Measurements from ENCODE around the gene WDPCP. TPM values are rescaled to one million over a fixed set of nuclear protein-coding genes. Genes with fewer than 3 reads are reported as not detected.

The WDPCP gene
- total RNA-seq, 1 experiment from 2014 or later, result 7.4 TPM

DNA sequence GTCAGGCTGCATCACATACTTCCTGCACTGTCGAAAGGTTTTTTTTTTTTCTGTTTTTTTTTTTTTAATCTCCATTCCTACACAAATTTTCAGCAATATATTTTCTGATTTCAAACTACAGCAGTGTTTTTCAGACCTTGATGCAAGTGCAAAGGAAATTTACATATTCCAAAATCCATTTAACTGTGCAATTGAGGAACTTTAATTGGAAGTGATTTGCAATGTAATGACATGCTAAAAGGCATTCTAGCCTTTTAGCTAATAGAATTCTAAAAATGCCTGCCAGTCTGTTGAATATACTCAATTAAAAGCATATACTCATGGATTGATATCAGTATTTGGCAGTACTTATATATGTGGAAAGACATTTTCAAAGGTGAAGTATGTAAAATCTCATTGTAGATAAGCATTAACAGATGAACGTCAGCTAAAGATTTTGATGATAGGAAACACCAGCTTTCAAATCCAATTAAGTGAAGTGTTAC lies 327.1 kb downstream of the WDPCP start:
- TF ChIP-seq, protein P1, sequence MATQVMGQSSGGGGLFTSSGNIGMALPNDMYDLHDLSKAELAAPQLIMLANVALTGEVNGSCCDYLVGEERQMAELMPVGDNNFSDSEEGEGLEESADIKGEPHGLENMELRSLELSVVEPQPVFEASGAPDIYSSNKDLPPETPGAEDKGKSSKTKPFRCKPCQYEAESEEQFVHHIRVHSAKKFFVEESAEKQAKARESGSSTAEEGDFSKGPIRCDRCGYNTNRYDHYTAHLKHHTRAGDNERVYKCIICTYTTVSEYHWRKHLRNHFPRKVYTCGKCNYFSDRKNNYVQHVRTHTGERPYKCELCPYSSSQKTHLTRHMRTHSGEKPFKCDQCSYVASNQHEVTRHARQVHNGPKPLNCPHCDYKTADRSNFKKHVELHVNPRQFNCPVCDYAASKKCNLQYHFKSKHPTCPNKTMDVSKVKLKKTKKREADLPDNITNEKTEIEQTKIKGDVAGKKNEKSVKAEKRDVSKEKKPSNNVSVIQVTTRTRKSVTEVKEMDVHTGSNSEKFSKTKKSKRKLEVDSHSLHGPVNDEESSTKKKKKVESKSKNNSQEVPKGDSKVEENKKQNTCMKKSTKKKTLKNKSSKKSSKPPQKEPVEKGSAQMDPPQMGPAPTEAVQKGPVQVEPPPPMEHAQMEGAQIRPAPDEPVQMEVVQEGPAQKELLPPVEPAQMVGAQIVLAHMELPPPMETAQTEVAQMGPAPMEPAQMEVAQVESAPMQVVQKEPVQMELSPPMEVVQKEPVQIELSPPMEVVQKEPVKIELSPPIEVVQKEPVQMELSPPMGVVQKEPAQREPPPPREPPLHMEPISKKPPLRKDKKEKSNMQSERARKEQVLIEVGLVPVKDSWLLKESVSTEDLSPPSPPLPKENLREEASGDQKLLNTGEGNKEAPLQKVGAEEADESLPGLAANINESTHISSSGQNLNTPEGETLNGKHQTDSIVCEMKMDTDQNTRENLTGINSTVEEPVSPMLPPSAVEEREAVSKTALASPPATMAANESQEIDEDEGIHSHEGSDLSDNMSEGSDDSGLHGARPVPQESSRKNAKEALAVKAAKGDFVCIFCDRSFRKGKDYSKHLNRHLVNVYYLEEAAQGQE (IDR thresholded peaks at IDR 0.05; ENCODE audit: insufficient read depth in 1 of 2, low read depth in 2 of 2, low read length in 1 of 2), result no peak
- TF ChIP-seq TCF7L2 (IDR thresholded peaks at IDR 0.05; ENCODE audit: low read depth, low read length), result no peak
- TF ChIP-seq, protein P2, sequence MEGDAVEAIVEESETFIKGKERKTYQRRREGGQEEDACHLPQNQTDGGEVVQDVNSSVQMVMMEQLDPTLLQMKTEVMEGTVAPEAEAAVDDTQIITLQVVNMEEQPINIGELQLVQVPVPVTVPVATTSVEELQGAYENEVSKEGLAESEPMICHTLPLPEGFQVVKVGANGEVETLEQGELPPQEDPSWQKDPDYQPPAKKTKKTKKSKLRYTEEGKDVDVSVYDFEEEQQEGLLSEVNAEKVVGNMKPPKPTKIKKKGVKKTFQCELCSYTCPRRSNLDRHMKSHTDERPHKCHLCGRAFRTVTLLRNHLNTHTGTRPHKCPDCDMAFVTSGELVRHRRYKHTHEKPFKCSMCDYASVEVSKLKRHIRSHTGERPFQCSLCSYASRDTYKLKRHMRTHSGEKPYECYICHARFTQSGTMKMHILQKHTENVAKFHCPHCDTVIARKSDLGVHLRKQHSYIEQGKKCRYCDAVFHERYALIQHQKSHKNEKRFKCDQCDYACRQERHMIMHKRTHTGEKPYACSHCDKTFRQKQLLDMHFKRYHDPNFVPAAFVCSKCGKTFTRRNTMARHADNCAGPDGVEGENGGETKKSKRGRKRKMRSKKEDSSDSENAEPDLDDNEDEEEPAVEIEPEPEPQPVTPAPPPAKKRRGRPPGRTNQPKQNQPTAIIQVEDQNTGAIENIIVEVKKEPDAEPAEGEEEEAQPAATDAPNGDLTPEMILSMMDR (IDR thresholded peaks at IDR 0.05), result no peak
- TF ChIP-seq SIN3A (IDR thresholded peaks at IDR 0.05; ENCODE audit: borderline replicate concordance, insufficient read depth, low read depth, low read length), result no peak
- no peak for TF ChIP-seq POLR2AphosphoS5 (IDR thresholded peaks at IDR 0.05; ENCODE audit: low read depth, low read length)
- CTCF ChIA-PET, result no interaction called here
- in situ Hi-C loops (cut with HindIII; ENCODE audit: low pct_unique_long_range_greater_than_20kb, low sequenced_read_pairs), result no loop called here
- POLR2A ChIA-PET, result no interaction called here
- Histone ChIP-seq H3K27ac (ENCODE audit: low read length) (no peak overlapping the region), H3K27me3 (ENCODE audit: control insufficient read depth, insufficient read depth, low read length) (no peaks in the 10 kb centered on the region), H3K36me3 (ENCODE audit: control insufficient read depth, insufficient read depth, low read length) (no peaks in the 10 kb centered on the region), H3K4me1 (ENCODE audit: control insufficient read depth, insufficient read depth, low read length) (no peaks in the 10 kb centered on the region), H3K4me3 (ENCODE audit: low read depth in 2 of 2, low read length in 2 of 2) (no peak overlapping the region), H3K9me3 (ENCODE audit: control insufficient read depth, insufficient read depth, low read depth, low read length) (no peaks in the 10 kb centered on the region)
- ATAC-seq (no peak), DNase-seq (ENCODE audit: low read depth, low spot score) (no peak)
- no TSS peak for BruUV-seq (replicated peaks)
- intact Hi-C loops (cut with micrococcal nuclease; ENCODE audit: unreplicated experiment), result no loop called here

DNA sequence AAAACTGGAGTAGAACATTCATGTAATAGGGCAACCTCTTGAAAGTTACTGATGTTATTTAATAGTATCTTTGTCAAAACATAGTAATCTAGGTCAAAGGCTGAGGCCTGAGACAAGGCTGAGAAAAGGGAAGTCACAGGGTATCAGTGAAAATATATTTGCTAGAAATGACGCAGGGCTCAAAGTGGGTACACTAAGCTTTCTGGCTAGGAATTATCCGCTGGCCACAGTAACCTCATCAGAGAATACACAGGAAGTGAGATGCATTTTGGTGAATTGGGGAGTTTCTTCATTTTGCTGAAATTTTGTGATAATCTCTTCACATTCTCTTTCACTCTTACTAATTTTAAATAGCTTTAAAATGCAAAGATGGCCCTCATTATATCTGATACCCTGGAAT lies 330.8 kb downstream of the WDPCP start:
- TF ChIP-seq, protein P1 (IDR thresholded peaks at IDR 0.05; ENCODE audit: insufficient read depth in 1 of 2, low read depth in 2 of 2, low read length in 1 of 2), result no peak
- TF ChIP-seq SIN3A (IDR thresholded peaks at IDR 0.05; ENCODE audit: borderline replicate concordance, insufficient read depth, low read depth, low read length), result no peak
- no peak for TF ChIP-seq POLR2AphosphoS5 (IDR thresholded peaks at IDR 0.05; ENCODE audit: low read depth, low read length)
- TF ChIP-seq, protein P2 (IDR thresholded peaks at IDR 0.05), result no peak
- TF ChIP-seq TCF7L2 (IDR thresholded peaks at IDR 0.05; ENCODE audit: low read depth, low read length), result no peak
- Histone ChIP-seq H3K4me3 (ENCODE audit: low read depth in 2 of 2, low read length in 2 of 2) (no peak overlapping the region), H3K27me3 (ENCODE audit: control insufficient read depth, insufficient read depth, low read length) (no peaks in the 10 kb centered on the region), H3K9me3 (ENCODE audit: control insufficient read depth, insufficient read depth, low read depth, low read length) (no peaks in the 10 kb centered on the region), H3K4me1 (ENCODE audit: control insufficient read depth, insufficient read depth, low read length) (no peaks in the 10 kb centered on the region), H3K36me3 (ENCODE audit: control insufficient read depth, insufficient read depth, low read length) (no peaks in the 10 kb centered on the region), H3K27ac (ENCODE audit: low read length) (no peak overlapping the region)
- ChIA-PET CTCF (no interaction called here), POLR2A (no interaction called here)
- in situ Hi-C loops (cut with HindIII; ENCODE audit: low pct_unique_long_range_greater_than_20kb, low sequenced_read_pairs) (no loop called here), intact Hi-C loops (cut with micrococcal nuclease; ENCODE audit: unreplicated experiment) (no loop called here)
- DNase-seq (ENCODE audit: low read depth, low spot score) (no peak), ATAC-seq (no peak)
- no TSS peak for BruUV-seq (replicated peaks)
